NOMO-1 (cell line): ENCODE data around the gene BACE1-AS.
"Not testable (repeated sequence)": the region's sequence is repeated elsewhere in the genome, so short reads cannot be mapped to it uniquely, and the experiment has no call there.

Experiments used
- DNase-seq, 2 experiments: peaks; one replicate each; lab custom pipeline; 2025; ENCODE audit not compliant: unreplicated experiment in 2 of 2; lab: John Stamatoyannopoulos, UW

The BACE1-AS gene

DNA sequence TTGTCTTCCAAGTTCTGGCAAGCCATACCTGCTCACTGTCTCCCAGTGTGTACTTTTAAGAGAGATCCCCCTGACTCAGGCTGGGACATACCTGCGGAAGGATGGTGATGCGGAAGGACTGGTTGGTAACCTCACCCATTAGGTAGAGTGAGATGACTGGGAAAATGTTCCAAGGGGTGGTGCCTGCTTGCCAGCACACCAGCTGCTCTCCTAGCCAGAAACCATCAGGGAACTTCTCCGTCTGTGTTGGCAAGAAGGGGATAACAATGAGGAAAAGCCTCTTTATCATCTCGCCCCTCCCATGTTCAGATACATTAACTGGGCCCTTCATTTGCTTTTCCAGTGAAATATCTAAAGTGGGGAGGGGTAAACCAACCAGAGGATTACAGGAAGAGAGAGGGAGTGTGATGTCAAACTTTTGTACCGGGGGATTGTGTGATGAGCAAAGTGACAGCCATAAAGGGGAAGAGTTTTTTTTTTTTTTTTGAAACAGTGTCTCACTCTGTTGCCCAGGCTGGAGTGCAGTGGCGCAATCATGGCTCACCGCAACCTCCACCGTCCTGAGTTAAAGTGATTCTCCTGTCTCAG lies at the start of gene BACE1-AS:
BACE1-AS (plus strand) TSS at position 538 of the 588 bp plus-strand sequence.
- no peak for DNase-seq

- no peak for DNase-seq
These were observed 42.8 kb upstream of the BACE1-AS start for GRCh38 chr11:117248341-117248740.

- DNase-seq: no peak
These were observed 41.6 kb upstream of the BACE1-AS start for GRCh38 chr11:117249571-117249970.

- DNase-seq: no peak
These were observed 39.6 kb upstream of the BACE1-AS start for GRCh38 chr11:117251506-117251905.

- DNase-seq: no peak
These were observed 35.2 kb upstream of the BACE1-AS start for GRCh38 chr11:117255966-117256365.

DNA sequence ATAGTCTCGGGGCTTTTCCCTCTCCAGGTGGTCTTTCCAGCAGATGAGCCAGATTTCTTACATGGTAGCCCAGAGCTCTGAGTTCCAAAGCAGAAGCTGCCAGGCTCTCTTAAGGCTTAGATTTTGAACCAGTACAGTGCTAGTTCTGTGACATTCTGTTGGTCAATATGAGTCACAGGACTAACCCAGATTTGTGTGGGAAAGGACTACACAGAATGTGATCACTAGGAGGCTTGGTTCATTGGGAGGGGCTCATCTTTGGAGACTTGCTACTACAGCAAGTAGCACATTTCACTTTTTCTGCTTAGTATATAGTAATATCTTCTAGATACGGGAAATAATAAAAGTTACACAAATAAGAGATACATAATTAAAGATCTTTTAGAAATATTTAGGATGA lies 34.6 kb upstream of the BACE1-AS start:
- DNase-seq: no peak

DNA sequence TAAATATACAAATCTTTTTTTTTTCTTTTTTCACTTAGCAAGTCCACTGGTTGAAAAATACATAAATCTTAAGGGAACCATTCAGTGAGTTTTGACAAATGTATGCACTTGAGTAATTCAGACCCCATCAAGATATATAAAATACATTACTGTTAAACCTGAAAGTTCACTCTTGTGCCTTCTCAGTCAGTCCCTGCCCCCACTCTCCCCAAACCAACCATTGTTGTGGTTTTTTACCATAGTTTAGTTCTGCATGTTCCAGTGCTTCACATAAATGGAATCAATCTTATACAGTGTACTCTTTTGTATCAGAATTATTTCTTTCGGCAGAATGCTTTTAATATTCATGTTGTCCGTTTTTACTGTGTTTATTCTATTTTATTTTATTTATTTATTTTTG lies 32.6 kb upstream of the BACE1-AS start:
- DNase-seq: no peak

- no peak for DNase-seq
These were observed 31.7 kb upstream of the BACE1-AS start for GRCh38 chr11:117259417-117259816.

GRCh38 chr11:117264624-117265323 lies 26.4 kb upstream of the BACE1-AS start:
- DNase-seq: not testable (repeated sequence)

DNA sequence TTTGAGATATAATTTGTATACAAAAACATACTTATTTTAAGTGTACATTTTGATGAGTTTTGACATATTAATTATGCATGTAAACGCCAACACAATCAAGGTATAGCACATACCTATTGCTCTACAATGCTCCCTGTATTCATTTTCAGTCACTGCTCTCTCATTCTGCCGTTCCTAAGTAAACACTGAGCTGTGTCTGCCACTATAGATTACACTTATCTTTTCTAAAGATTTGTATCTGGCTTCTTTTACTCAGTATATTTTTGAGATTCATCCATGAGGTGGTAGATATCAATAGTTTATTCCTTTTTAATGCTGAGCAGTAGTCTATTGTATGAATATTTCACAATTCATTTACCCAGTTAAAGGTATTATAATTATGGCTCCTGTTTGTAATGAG lies 25.4 kb upstream of the BACE1-AS start:
- no peak for DNase-seq

GRCh38 chr11:117269856-117270255 lies 21.3 kb upstream of the BACE1-AS start:
- no peak for DNase-seq

GRCh38 chr11:117271208-117271607 lies 19.9 kb upstream of the BACE1-AS start:
- DNase-seq: no peak

- DNase-seq: not testable (repeated sequence)
These were observed 19.0 kb upstream of the BACE1-AS start for GRCh38 chr11:117272175-117272574.

- no peak for DNase-seq
These were observed 17.4 kb upstream of the BACE1-AS start for GRCh38 chr11:117273550-117274289.

DNA sequence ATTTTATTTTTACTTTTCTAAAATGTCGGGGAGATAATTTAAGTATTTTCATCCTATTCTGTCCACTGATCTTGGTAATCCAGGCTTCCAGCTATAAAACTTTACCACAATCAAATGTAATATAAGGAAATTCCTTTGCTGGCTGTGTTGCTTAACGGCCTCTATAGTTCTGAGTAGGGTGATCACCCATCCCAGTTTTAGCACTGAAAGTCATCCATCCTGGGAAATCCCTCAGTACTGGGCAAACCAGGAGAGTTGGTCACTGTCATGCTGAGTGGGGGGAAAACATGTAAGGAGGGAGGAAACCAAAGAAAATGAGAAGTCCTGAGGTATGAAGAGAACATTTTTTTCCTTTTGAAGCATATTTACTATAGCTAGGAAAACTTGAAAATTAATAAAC lies 12.8 kb upstream of the BACE1-AS start:
- DNase-seq: no peak

DNA sequence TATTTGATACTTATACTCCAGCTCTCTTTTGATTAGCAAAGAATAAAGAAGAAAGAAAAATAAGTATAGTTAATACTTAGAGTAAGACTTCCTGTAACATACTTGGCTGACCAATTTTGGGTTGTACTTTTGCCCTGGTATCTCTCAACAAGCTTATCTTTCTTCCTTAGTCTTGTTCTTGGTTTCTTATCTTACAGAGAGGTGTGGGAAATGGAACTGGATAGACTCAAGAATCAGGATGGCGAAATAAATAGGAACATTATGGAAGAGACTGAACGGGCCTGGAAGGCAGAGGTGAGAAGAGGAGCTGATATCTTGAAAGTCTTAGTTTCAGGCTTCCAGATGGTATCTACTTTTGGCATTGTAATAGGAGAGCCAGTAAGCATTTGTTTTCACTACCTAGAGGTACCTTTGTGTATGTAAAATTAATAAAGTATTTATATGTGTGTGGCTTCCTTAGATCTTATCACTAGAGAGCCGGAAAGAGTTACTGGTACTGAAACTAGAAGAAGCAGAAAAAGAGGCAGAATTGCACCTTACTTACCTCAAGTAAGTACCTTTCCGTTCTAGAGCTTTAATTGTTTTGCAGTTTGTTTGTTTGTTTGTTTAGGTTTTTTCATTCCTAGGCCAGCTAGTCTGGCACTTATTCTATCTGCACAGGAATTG lies 11.3 kb upstream of the BACE1-AS start:
- no peak for DNase-seq

- no peak for DNase-seq
These were observed 10.0 kb upstream of the BACE1-AS start for GRCh38 chr11:117281159-117281558.

DNA sequence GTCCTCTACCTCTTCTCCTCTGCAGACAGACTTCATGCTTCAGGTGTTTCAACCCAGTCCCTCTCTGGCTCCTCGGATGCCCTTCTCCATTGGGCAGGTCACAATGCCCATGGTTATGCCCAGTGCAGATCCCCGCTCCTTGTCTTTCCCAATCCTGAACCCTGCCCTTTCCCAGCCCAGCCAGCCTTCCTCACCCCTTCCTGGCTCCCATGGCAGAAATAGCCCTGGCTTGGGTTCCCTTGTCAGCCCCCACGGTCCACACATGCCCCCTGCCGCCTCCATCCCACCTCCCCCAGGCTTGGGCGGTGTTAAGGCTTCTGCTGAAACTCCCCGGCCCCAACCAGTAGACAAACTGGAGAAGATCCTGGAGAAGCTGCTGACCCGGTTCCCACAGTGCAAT lies 9.3 kb upstream of the BACE1-AS start:
- DNase-seq: no peak

- no peak for DNase-seq
These were observed 8.2 kb upstream of the BACE1-AS start for GRCh38 chr11:117282956-117283355.

- no peak for DNase-seq
These were observed 7.1 kb upstream of the BACE1-AS start for GRCh38 chr11:117284053-117284452.

DNA sequence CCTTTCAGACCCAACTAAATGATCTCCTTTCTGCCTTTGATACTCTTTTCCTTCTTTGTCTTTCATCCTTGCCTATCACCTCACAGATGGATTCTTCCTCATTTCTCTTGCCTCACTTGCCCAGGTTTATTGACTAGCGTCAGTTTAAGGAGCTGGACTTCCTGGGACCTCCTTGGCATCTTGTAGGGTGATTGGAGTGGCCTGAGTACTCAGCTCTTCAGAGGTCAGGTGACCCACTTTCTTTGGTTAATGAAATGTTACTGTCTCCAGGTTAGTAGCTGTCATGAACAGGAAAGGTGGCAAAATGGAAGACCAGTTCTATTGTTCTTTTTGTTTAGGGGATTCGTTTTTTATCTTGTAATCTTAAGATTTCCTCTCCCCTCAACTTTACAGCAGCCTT lies 4.6 kb upstream of the BACE1-AS start:
- no peak for DNase-seq
